NCI-H128 (cell line): ENCODE measurements around the gene MAGEB17.
"Not testable (repeated sequence)": the region's sequence is repeated elsewhere in the genome, so short reads cannot be mapped to it uniquely, and the experiment has no call there.

Source experiments
- DNase-seq: peaks from one replicate; lab custom pipeline; 2025; ENCODE audit not compliant: unreplicated experiment; lab: John Stamatoyannopoulos, UW

The MAGEB17 gene, protein sequence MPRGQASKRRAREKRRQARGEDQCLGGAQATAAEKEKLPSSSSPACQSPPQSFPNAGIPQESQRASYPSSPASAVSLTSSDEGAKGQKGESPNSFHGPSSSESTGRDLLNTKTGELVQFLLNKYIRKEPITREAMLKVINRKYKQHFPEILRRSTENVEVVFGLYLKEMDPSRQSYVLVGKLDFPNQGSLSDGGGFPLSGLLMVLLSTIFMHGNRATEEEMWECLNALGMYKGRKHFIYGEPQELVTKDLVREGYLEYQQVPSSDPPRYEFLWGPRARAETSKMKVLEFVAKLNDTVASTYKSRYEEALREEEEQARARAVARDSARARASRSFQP

DNA sequence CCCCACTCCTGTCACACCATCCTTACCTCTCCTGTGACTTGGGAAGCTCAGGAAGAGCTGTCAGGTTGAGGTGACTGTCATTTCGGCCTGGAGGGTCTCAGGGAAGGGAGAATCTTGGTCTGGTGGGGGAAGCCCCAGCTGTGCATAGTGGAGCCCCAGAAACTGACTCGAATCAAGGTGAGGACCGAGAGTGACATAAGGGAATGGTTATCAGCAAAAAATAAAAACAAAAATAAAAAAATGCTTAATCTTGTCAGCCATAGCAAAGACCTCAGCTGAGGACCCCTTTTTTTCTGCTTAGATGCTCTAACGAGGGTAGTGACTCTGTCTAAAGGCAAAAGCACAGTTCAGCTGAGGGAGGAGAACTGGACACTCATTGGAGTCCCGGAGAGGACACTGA lies at the start of gene MAGEB17:
Gene MAGEB17, plus strand, starts transcription at position 301 of the 400 bp plus-strand sequence. CDS start 2,902 bp downstream, outside the sequence.
- no peak for DNase-seq

DNA sequence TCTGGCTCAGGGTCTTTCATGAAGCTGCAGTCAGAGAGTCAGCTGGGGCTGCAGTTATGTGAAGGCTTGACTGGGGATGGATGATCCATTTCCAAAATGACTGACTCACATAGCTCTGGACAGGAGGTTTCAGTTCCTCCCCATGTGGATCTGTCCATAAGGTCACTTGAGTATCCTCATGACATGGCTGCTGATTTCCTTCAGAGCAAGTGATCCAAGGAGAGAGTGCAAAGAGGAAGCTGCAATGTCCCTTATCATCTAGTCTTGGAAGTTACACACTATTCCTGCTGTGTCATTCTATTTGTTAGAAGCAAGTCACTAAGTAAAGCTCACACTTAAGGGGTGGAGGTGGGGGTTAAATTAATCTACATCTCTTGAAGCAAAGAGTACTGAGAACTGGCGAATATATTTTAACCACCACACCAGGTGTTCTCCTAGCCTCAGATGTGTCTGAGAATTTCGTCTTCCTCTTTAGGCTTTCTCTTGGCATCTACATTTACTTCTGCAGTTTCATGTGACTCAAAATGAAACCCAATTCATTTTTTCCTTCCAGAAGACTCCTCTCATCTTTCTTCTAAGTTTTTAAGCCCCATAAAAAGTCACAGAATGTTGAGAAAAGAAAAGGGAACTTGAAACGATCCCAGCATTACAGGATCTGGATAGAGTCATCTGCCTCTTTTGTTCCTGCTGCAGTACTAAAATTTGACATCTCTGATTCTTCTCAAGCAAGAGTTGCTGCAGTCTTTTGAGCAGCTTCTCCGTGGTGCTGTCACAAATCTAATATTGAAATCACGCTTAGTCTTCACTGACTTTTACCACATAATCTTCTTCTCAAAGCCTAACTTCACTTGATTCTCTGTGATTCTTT lies 47.7 kb upstream of the MAGEB17 start:
- no peak for DNase-seq

DNA sequence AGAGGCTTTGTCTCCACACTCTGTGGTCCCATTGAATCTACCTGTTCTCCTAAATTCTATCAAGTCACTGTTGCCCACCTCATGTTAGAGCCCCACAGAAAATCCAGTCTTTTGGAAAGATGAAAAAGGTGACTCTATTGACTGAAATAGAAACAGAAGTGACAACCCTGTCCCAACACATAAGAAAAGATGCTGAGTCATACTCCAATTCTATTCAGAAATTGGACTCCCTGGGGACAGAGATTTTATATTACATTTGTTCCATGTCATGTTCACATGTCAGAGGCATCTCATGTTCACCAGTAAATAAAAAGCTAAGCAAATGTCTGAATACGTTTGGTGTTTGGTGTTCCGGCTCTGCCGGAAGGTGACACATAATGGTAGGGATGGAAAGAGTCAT lies 46.9 kb upstream of the MAGEB17 start:
- no peak for DNase-seq

DNA sequence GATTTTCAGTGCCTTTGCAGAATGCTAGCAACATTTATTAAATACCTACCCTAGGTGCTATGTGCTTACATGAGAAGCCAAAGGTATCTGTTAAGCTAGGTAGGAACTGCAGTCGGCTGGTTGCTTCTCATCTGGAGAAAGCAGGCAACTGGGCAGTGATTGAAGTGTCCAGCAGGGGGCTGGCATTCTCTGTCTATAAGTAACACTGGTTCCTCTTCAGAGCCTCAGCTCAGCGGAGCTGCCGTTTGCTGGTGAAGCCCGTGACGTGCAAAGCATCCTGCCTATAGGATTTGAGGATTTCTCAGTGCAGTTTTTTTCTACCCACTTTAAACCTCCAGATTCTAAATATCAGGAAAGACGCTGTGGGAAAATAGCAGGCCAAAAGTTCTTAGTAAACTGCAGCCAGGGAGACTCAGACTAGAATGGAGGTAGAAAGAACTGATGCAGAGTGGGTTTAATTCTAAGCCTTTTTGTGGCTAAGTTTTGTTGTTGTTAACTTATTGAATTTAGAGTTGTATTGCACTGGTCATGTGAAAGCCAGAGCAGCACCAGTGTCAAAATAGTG lies 44.0 kb upstream of the MAGEB17 start, which contains the start of gene GRPR:
Gene GRPR, plus strand, starts transcription at position 344 of the 565 bp plus-strand sequence. CDS start 389 bp downstream, outside the sequence.
- DNase-seq: peak; percentile 51

DNA sequence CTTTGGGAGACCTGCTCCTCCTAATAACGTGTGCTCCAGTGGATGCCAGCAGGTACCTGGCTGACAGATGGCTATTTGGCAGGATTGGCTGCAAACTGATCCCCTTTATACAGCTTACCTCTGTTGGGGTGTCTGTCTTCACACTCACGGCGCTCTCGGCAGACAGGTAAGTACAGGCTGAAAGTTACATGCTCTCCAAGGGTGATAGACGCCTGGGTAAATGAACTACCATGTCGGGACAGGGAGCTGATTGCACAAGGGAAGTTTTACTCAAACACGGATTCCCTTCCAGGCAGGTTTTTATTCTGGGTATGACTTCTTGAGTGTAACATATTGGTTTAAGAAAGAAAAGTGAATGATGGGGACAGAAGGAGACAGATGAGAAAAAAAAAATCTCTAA lies 43.1 kb upstream of the MAGEB17 start:
- DNase-seq: no peak

DNA sequence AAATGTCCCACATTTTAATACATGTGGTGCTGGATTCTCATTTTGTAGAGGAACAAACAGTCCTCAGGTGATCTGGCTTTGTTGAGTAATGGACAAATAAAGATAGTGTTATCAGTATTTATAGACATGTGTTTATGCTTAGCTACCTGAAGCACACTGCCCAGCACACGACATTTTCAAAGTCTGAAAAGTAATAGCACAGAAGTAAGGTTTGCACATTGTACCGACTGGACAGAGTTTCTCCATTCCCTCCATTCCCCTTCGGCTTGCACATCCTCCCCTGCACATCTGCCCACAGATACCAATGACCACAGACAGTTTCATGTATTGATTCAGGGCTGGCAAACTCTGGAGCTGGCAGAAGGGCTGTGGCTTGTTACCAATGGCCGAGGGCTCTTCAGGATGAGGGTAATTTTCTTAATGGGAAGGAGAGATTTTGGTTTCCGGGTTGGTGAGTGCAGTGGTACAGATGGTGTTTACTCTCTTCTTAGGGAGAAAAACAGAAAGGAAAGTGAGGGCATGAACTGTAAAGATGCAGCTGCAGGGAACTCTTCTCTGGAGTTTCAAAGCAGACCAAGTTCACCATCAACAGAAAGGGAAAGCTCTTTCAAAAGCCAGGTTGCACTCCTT lies 41.6 kb upstream of the MAGEB17 start:
- no peak for DNase-seq

DNA sequence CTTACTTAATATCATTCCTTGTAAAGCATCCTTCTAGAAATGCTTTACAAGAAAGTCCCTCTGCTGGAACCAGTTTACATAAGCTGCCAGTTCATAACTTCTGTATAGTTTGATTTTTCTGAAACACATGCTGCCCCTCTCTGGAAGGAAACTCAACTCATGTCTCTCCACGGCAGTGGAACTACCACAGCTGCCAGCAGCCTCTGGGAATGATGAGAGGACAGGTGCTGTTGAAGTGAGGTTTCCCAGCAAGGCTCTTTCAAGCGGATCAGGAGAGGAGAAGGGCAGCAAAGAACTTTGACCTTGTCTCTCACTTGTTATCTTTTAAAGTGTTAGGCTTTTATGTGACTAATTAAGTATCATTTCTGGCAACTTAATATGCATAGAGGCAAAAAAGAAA lies 36.6 kb upstream of the MAGEB17 start:
- no peak for DNase-seq

DNA sequence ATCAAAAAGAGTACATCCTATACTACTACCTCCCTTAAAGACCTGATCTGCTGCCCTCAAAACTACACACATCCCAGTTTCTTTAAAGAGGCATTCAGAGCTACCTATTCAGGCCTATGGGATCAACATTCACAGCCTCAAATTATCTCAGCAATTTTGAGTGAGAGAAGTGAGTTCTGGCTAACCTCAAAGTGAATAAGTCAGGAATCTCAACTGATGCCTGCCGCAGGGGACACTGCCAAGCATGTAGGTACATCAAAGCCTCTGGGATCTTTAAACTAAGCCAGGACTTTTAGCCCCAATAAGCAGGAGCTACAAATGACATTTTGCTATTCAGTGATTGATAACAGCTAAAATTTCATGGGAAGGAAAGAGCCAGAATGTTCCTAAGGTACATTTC lies 32.3 kb upstream of the MAGEB17 start:
- no peak for DNase-seq

DNA sequence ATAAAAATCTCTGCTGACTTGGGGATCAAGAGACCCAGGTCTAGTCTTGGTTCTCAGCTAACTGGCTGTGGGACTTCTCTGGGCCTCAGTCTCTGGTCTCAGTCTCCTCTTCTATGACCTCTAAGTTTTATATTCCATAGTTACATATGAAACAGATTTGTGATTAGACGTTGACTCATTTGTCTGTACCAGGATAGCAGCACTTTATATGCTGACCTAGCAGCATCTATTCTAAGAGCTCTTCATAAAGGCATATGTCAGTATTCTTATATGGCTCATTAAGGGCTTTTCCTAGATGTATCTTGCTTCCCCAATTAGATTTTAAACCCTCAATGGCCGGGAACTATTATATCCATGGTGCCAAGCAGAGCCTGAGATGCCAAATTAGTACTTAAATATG lies 31.2 kb upstream of the MAGEB17 start:
- DNase-seq: no peak

DNA sequence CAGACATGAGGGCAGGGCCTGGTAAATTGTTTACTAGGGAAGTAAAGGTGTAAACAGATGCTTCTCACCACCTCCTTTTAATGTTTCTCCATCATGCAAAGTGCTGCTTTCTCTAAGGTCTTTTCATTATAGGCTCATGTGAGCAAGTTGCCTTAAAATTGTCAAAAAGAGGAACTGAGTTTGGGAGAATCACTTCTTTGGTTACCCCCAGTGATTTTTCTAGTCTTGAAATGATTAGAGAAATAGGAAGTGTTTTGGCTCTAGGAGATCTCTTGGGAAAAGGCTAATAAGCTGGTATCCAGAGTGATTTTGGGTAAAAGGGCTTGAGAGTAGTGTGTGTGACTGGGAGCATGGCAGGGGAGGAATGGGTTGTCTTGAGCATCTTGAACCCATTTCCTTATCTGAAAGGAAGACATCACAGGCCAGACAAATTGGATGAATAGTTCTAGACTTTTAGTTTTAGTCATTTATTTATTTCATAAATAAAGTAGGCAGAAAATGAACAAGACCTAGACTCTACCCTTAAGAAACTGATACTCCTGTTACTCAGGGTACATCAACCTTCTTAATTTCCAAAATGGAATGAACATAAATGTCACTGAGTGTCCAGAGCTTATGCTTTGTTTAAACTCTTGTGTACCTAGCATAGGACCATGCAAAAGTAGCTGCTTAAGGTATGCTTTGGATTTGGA lies 29.7 kb upstream of the MAGEB17 start:
- no peak for DNase-seq

DNA sequence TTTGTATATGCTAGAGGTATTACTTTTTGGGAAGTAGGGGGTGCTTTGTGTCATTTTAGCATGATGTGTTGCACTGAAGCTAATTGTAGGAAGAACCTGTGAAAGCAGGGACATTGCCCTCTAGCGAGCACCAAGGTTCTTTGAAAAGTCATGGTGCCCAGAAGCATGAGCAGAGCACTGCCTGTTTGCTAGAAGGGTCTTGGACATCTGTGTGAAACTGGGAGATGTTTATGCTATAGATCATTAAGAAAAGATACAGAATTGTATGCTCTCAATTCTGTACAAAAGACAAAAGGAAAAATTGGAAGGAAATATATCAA lies 29.2 kb upstream of the MAGEB17 start:
- DNase-seq: no peak

DNA sequence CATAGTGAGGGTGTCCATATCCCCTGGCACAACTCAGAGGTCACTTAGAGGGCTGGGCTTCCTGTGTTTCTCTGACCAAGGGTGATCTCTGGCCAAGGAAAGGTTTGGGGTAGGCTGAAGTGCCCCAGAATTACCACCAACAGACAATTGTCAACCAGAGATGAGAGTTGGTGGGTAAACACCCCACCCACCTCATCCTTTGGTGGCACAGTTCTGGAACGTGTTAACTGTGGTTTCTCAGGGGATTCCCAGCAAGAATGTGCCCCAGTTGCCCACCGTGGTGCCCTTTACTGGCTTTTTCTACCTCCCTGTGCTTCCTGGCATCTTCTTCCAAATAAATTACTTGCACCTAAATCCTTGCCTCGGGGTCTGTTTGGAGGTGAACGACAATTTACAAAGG lies 26.8 kb upstream of the MAGEB17 start:
- DNase-seq: no peak

DNA sequence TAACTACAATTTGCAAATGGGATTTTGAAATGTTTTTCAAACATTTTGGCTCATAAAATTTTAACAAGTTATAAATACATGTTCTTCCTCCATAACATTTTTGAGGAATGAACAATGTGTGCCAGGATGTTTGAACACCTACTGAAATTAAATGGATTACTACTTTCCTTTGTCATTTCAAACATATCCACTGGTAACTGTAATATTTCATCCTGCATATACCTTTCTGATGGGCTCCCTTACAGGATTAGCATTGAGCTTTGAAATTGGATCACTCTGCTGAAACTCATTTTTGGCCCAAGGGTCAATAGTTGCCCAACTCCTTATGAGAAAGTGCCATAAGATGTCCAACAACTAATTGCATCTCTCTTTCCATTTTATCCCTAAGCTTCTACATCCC lies 26.3 kb upstream of the MAGEB17 start:
- no peak for DNase-seq

DNA sequence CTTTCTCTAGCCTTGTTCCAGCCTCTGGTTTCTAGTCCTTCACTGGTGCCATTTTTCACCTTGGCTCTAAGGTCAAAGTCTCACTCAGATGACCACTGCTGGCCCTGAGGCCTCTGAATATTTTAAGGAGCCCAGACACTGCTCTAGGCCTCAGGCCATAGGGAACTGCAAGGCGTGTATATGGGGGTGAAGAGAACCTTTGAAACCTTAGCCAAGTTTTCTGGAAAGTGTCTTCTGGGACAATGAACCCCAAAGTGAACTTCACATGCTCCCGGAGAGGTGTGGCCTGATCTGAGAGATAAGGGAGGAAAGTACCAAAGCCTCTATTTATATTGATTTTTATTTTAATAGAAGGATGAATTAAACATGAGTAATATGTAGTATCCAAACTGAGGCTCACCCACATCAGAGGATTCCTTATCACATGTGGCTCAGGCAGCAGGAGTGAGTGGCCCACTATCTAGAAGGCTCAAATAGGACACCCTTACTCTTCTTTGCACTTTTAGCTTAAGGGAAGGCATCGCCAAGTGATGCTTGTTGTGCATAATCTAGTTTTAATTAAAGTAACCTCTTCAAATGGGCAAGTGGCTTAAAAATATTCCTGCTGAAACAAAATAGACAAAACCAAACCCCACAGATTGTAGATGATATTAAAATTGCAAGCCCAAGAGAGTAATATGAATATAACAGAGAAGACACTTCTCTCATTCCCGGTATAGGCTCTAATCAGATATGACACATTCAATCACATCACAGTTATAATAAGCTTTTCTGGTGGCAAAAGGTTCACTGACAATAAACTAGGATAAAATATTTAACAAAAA lies 25.6 kb upstream of the MAGEB17 start:
- no peak for DNase-seq

DNA sequence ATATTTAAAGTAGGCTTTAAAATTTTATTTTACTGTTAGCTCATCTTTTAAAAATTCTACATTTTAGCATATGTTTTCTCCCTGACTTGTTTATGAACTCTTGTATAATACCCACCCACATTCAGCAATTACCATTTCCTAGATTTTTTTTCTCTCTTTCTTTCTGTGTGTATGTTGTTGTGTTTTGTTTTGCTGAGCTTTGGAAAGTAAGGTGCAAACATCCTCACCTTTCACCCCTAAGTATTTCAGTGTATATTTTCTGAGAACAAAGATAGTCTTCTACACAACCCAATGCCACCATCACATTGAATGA lies 25.1 kb upstream of the MAGEB17 start:
- no peak for DNase-seq

DNA sequence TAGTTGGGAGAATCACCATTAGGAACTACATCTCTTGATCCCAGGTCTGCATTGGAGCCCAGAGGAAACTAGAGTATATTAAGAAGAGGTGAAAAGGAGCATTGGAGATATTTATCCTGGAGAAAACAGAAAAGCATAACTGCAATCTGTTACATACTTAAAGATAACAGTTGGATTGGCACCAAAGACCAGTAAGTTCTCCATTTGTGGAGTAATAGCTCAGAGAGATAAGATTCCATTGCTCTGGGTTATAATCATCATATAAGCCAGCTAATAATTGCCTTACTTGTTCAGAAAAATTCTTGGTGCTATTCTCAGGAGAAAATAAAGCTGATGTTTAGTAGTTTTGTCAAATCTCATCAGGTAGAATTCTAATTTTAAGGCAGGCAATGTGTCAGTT lies 23.3 kb upstream of the MAGEB17 start:
- no peak for DNase-seq

DNA sequence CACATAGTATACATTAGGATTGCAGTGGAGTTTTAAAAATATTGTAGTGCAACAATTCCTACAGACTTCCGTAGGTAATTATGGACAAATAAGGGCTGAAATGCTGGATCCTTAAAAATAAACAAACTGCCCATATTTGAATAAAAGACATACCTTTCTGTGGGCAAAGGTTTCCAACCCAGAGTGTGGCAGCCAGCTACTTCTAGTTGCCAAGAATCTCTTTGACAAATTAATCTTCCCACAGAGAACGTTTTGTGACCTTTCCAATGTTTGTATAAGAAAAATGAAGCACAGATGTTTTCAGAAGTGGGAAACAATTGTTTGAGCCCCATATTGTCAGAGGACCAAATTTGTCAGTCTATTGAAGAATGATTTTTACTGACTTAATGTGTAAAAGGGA lies 22.9 kb upstream of the MAGEB17 start:
- no peak for DNase-seq

DNA sequence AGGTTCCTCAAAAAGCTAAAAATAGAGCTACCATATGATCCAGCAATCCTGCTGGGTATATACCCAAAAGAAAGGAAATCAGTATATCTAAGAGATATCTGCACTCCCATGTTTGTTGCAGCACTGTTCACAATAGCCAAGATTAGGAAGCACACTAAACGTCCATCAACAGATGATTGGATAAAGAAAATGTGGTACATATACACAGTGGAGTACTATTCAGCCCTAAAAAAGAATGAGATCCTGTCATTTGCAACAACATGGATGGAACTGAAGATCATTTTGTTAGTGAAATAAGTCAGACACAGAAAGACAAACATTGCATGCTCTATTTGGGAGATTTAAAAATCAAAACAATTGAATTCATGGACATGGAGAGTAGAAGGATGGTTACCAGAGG lies 22.2 kb upstream of the MAGEB17 start:
- DNase-seq: not testable (repeated sequence)

DNA sequence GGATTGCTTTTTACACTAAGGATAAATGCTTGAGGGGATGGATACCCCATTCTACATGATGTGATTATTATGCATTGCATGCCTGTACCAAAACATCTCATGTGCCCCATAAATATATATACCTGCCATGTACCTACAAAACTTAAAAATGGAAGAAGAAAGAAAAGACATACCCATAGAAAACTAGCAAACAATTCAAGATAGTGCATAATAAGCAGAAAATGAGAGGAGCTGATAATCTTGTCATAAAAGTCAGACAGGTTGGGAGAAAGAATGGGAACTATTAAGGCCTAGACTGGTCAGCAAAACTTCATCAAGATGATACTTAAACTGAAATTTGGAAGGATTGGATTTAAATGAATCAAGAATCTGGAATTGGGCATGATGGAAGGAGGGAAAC lies 21.6 kb upstream of the MAGEB17 start:
- no peak for DNase-seq

DNA sequence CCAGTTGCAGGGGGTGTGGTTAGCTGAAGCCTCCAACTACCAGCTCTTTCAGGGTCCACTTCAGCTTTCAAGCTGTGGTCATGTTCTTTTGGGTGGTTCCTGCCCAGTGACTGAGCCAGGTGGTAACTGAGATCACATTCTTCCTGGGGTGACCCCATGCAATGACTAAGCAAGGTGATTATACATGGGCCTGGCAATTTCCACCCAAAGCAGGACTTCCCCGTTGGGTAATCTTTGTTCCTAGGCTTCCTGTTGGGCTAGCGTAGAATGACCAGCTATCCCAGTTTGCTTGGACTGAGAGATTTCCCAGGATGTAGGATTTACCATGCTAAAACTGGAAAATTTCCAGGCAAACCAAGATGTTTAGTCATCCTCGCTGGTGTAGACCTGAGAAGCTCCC lies 18.4 kb upstream of the MAGEB17 start:
- DNase-seq: no peak
